ENCODE results near the gene ADAMTSL1.
"Not testable (repeated sequence)": the region's sequence is repeated elsewhere in the genome, so short reads cannot be mapped to it uniquely, and the experiment has no call there.

Gene ADAMTSL1

GRCh38 chr9:18905883-18906629 is 432.1 kb downstream of the ADAMTSL1 start:
- DNase-seq (ENCODE audit: low read depth), result no peak

- DNase-seq (ENCODE audit: low read depth), result no peak
Observed at GRCh38 chr9:18906656-18907395, 432.9 kb downstream of the ADAMTSL1 start.

- no peak for DNase-seq (ENCODE audit: low read depth)
Observed at GRCh38 chr9:18907927-18908625, 434.1 kb downstream of the ADAMTSL1 start.

- DNase-seq (ENCODE audit: low read depth), result no peak
Observed at GRCh38 chr9:18909140-18910018, 435.4 kb downstream of the ADAMTSL1 start.

- no peak for DNase-seq (ENCODE audit: low read depth)
Observed at GRCh38 chr9:18910435-18910834, 436.5 kb downstream of the ADAMTSL1 start.

GRCh38 chr9:18910916-18911315 is 437.0 kb downstream of the ADAMTSL1 start:
- no peak for DNase-seq (ENCODE audit: low read depth)

- DNase-seq (ENCODE audit: low read depth), result no peak
Observed at GRCh38 chr9:18911714-18912342, 437.9 kb downstream of the ADAMTSL1 start.

- no peak for DNase-seq (ENCODE audit: low read depth)
Observed at GRCh38 chr9:18920141-18921084, 446.5 kb downstream of the ADAMTSL1 start.

GRCh38 chr9:18921366-18922075 is 447.6 kb downstream of the ADAMTSL1 start:
- DNase-seq (ENCODE audit: low read depth), result no peak

GRCh38 chr9:18922161-18922885 is 448.4 kb downstream of the ADAMTSL1 start:
- DNase-seq (ENCODE audit: low read depth), result no peak

GRCh38 chr9:18923167-18923566 is 449.2 kb downstream of the ADAMTSL1 start:
- DNase-seq (ENCODE audit: low read depth), result no peak

- DNase-seq (ENCODE audit: low read depth), result no peak
Observed at GRCh38 chr9:18923671-18924430, 449.9 kb downstream of the ADAMTSL1 start.

GRCh38 chr9:18925880-18926279 is 451.9 kb downstream of the ADAMTSL1 start:
- no peak for DNase-seq (ENCODE audit: low read depth)

- no peak for DNase-seq (ENCODE audit: low read depth)
Observed at GRCh38 chr9:18926513-18926912, 452.6 kb downstream of the ADAMTSL1 start.

GRCh38 chr9:18928711-18929110 is 454.8 kb downstream of the ADAMTSL1 start:
- no peak for DNase-seq (ENCODE audit: low read depth)

GRCh38 chr9:18930611-18931010 is 456.7 kb downstream of the ADAMTSL1 start:
- DNase-seq (ENCODE audit: low read depth), result not testable (repeated sequence)

GRCh38 chr9:18935541-18935940 is 461.6 kb downstream of the ADAMTSL1 start:
- no peak for DNase-seq (ENCODE audit: low read depth)

Data from activated T-cell treated with anti-CD3 and anti-CD28 coated beads for 24 hours (primary cell).